D721Med (cell line): Measurements from ENCODE around the gene SRD5A1.

Experiments used
- DNase-seq: peaks from one replicate; pipeline ENCODE4 v3.0.0; 2011; ENCODE audit warnings: low spot score; ENCODE audit not compliant: insufficient read length
- FAIRE-seq: peaks from 2 replicates; lab custom pipeline; 2011; peaks lifted over from hg19 to GRCh38; lab: Jason Lieb, UNC
- TF ChIP-seq, protein P1 (sequence below): IDR thresholded peaks from 2 replicates; pipeline ENCODE4 v1.5.1; 2012; ENCODE audit warnings: mild to moderate bottlenecking, control low read depth; ENCODE audit not compliant: insufficient read depth; ENCODE audit errors: missing control alignments

Gene SRD5A1

GRCh38 chr5:6723122-6723815 lies 90.0 kb downstream of the SRD5A1 start:
- TF ChIP-seq, protein P1, sequence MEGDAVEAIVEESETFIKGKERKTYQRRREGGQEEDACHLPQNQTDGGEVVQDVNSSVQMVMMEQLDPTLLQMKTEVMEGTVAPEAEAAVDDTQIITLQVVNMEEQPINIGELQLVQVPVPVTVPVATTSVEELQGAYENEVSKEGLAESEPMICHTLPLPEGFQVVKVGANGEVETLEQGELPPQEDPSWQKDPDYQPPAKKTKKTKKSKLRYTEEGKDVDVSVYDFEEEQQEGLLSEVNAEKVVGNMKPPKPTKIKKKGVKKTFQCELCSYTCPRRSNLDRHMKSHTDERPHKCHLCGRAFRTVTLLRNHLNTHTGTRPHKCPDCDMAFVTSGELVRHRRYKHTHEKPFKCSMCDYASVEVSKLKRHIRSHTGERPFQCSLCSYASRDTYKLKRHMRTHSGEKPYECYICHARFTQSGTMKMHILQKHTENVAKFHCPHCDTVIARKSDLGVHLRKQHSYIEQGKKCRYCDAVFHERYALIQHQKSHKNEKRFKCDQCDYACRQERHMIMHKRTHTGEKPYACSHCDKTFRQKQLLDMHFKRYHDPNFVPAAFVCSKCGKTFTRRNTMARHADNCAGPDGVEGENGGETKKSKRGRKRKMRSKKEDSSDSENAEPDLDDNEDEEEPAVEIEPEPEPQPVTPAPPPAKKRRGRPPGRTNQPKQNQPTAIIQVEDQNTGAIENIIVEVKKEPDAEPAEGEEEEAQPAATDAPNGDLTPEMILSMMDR: no peak
- FAIRE-seq (no peak), DNase-seq (no peak)

- DNase-seq: no peak
- TF ChIP-seq, protein P1: no peak
- no peak for FAIRE-seq
These were observed 90.6 kb downstream of the SRD5A1 start for GRCh38 chr5:6723816-6724300.
